ENCODE results near the gene GPR45. TPM values are rescaled to one million over a fixed set of nuclear protein-coding genes. Genes with fewer than 3 reads are reported as not detected.

GPR45 gene
- total RNA-seq, 1 experiment from 2014 or later: not detected

GRCh38 chr2:105255979-105256378 lies 14.4 kb downstream of the GPR45 start:
- no peak overlapping the region for H3K27ac Mint-ChIP-seq

More at GRCh38 chr2:105255979-105256378, 14.4 kb downstream of the GPR45 start:
- no peaks in the 10 kb centered on the region for H3K27me3 Mint-ChIP-seq (ENCODE audit: low read depth)
- no peak for DNase-seq (ENCODE audit: low spot score)
- no peak overlapping the region for H3K4me3 Mint-ChIP-seq
- ChIA-PET CTCF (interaction anchor here (0.9 kb wide), 1 partner anchor 12 kb away, joined by 5 read pairs; no protein-coding TSS in a partner anchor), POLR2A (no interaction called here)
- no peak for ATAC-seq
- H3K36me3 Mint-ChIP-seq: no peaks in the 10 kb centered on the region
- TF ChIP-seq KAT7 (CRISPR knock-in tag; IDR thresholded peaks at IDR 0.05; ENCODE audit: borderline replicate concordance) (no peak), NFE2L1 (CRISPR knock-in tag; IDR thresholded peaks at IDR 0.05) (no peak), E2F1 (CRISPR knock-in tag; IDR thresholded peaks at IDR 0.05) (no peak), TEAD4 (CRISPR knock-in tag; IDR thresholded peaks at IDR 0.05) (no peak), CBFB (CRISPR knock-in tag; IDR thresholded peaks at IDR 0.05; ENCODE audit: low read depth) (no peak), IRF1 (CRISPR knock-in tag; IDR thresholded peaks at IDR 0.05) (no peak), JAZF1 (CRISPR knock-in tag; IDR thresholded peaks at IDR 0.05) (no peak), ZNF396 (CRISPR knock-in tag; IDR thresholded peaks at IDR 0.05; ENCODE audit: borderline replicate concordance) (no peak), EMX1 (CRISPR knock-in tag; IDR thresholded peaks at IDR 0.05) (no peak), ZNF263 (CRISPR knock-in tag; IDR thresholded peaks at IDR 0.05; ENCODE audit: low read depth) (no peak), ZBTB43 (CRISPR knock-in tag; IDR thresholded peaks at IDR 0.05) (no peak), FOXP4 (CRISPR knock-in tag; IDR thresholded peaks at IDR 0.05) (no peak), ZSCAN18 (CRISPR knock-in tag; IDR thresholded peaks at IDR 0.05) (no peak), ESRRA (CRISPR knock-in tag; IDR thresholded peaks at IDR 0.05; ENCODE audit: borderline replicate concordance) (no peak), MAX (CRISPR knock-in tag; IDR thresholded peaks at IDR 0.05) (no peak), ZNF232 (CRISPR knock-in tag; IDR thresholded peaks at IDR 0.05) (no peak), MLX (CRISPR knock-in tag; IDR thresholded peaks at IDR 0.05) (no peak), ATF1 (CRISPR knock-in tag; IDR thresholded peaks at IDR 0.05) (no peak)
- no peaks in the 10 kb centered on the region for H3K9me3 Mint-ChIP-seq
- peaks cover 5% of the 10 kb centered on the region; the same call in 1 of the 2 replicates for H3K4me1 Mint-ChIP-seq
